Ecto neural progenitor cell (in vitro differentiated cells): ENCODE results near the gene AATK.
A peak's percentile ranks its signal among the peaks of the same experiment; 100 is the strongest.

Experiments used
- DNase-seq: peaks from one replicate; pipeline ENCODE4 v3.0.0-alpha.2; 2018; ENCODE audit warnings: low spot score

AATK gene

DNA sequence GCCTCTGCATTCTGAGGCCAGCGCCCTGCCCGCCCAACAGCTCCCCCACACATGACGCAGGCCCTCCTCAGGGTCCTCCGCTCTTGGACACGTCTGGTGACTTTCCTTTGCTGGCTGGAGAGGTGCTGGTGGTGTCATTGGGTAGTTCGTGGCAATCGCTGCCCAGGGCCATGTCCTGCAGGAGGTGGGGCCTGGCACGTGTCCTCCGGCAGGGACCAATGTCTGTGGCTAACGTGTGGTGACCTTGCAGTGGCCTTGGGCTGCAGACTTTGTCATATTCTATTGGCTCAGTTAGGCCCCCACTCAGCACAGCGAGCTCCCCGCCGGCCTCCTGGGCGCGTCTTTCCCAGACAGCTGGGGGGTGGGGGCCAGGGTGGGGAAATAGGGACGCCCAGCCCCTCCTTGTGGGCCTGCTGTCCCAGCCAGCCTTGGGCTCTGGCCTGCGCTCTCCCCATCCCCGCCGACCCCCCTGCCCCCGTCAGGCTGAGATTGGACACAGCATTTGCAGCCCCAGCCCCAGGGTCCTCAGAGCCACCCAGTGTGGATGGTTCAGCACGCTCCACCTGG, 52.8 kb downstream of the AATK start:
- DNase-seq: no peak

DNA sequence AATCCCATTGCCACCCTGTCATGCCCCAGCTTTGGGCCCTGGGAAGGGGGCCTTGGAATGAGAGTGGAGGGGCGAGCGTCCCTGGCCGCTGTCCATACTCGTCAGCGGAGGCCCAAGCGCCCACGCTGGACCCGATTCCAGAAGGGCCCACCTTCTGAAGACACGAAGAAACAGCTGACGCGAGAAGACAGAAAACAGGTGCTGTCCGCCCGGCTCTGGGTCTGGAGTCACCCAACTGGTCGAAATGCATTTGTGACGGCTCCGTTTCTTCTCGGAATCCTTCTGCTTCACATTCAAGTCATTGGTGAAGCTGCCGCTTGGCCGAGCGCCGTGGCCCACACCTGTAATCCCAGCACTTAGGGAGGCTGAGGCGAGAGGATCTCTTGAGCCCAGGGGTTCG, 53.6 kb downstream of the AATK start:
- DNase-seq: no peak

DNA sequence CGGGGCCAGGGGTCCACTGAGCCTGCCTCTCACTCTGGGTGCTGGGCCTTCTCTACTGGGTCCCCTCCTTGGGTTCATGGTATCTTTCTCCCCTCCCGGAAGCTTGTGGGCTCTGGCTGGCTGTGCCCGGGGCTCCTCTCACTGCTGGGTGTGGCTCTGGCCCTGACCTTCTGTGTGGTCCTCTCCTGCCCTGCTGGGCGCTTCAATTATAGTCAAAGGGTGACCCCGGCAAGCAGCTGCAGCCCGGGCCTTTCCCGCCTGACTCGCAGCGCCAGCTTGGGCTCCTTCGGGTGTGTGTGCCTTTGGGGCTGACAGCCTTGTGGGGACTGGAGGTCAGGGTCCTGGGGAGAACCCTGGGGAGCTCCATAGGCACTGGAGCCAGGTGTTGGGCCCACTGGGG, 55.0 kb downstream of the AATK start:
- DNase-seq: no peak

DNA sequence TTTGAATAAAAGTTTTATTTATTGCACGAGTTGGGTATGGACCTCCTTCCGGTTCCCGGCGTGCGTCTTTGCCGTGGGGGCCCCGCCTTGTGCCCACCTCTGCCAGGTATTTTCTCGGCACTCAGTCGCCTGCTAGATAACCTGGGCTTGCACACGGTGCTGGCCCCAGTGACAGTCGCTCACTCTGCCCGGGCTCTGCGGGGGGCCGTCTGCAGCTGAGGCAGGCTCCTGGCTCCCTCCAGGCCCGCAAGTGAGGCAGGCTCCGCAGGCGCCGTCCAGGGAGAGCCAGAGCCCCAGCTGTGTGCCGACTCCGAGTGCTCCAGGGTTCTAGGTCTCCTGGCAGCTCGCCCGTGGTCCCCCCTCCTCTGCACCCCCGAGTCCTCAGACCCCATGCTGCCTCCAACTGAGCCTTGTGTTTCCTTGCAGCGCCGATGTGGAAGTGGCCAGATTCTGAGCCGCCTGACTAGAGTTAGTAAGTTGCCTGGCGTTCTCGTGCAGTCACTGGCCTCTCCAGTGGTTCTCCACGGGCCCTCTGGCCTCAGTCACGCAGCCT, 55.5 kb downstream of the AATK start:
- no peak for DNase-seq

DNA sequence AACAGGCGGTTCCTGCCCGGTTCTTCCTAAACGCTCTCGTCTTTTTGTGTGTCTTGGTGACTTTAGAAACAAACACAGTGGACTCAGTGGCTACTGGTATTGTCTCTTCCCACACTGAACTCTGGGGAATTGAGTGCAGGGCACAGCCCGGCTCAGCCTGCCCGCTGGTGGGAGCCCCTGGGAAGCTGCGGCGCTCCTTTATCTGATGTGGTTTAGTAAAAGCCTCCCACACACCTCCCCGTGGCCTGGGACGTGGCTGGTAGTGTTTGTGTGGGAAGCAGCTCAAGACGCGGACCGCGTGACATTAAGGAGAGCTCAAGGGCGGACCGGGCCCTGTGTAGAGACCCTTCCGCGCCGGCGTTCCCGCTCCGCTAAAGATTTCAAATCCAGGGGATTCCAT, 56.1 kb downstream of the AATK start:
- DNase-seq: no peak

DNA sequence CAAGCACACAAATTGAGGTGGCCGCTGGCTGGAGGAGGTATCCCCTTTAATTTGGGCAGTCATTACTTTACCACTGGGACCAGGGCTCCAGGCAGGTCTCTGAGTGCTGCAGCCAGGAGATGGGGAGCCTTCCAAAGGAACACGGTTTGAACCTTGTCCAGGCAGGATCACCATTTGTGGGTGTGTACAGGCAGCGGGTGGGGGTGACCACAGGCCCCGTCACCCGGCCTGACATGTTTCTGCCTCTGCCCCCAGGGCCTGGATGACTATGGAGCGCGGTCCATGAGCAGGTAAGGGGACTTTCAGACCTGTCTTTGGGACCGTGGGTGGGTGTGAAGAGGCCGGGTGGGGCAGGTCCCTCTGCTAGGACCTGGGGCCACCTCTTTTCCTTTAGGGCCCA, 57.8 kb downstream of the AATK start:
- no peak for DNase-seq

DNA sequence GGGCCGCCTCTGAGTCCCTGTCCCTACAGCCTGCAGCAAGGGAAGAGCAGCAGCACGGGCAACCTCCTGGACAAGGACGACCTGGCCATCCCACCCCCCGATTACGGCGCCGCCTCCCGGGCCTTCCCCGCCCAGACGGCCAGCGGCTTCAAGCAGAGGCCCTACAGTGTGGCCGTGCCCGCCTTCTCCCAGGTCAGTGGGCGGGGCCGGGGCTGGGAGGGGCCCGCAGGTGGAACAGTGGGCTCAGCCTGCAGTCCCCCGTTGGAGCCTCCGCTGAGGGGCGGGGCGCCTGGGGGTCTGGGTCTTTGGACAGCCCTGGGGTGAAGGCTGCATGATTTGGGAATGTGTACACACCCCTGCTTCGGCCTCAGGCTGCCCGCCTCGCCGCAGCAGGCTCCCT, 59.3 kb downstream of the AATK start:
- no peak for DNase-seq

DNA sequence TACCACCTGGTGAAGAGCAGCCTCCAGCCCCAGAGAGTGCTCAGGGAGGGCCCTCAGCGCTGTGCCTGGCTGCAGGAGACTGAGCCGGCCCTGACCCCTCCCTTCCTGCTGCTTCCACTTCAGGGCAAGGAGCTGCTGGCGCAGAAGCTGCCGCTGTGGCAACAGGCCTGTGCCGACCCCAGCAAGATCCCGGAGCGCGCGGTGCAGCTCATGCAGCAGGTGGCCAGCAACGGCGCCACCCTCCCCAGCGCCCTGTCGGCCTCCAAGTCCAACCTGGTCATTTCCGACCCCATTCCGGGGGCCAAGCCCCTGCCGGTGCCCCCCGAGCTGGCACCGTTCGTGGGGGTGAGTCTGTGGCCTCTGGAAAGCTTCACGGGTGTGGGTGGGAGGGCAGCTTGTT, 62.6 kb downstream of the AATK start:
- no peak for DNase-seq

DNA sequence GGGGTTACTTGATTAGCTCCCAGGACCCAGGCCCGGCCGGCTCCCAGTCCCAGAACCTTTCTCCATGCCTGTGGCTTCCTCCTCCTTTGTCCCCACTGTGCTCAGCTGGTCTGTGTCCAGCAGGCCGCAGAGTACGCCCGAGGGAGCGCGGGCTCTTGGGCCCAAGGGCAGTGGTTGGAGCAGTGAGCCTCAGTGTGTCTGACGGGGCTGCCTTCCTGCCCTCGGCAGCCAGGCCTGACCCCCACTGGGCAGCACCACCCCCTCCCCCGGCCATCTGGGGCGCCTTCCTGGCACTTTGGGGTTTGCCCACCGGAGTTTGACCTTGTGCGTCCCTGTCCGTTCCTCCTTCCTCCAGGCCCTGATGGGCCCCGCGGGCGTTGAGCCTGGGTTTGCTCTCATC, 63.2 kb downstream of the AATK start:
- DNase-seq: no peak

DNA sequence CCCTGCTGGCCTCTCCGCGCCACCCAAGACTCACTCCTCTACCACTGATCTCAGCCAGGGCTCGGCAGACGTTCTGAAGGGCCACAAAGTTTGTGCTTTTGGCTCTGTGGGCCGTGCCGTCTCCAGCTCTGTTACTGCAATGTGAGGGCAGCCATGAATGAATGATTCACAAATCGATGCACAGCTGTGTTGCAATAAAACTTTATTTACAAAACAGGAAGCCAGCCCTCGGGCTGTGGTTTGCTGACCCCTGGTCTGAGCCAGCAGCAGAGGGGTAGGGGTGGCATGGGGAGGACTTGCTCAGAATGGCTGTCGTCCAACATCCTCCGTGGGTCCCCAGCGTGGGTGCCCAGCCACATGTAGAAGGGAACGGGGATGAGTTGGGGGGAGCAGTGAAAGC, 63.7 kb downstream of the AATK start:
- DNase-seq: no peak

DNA sequence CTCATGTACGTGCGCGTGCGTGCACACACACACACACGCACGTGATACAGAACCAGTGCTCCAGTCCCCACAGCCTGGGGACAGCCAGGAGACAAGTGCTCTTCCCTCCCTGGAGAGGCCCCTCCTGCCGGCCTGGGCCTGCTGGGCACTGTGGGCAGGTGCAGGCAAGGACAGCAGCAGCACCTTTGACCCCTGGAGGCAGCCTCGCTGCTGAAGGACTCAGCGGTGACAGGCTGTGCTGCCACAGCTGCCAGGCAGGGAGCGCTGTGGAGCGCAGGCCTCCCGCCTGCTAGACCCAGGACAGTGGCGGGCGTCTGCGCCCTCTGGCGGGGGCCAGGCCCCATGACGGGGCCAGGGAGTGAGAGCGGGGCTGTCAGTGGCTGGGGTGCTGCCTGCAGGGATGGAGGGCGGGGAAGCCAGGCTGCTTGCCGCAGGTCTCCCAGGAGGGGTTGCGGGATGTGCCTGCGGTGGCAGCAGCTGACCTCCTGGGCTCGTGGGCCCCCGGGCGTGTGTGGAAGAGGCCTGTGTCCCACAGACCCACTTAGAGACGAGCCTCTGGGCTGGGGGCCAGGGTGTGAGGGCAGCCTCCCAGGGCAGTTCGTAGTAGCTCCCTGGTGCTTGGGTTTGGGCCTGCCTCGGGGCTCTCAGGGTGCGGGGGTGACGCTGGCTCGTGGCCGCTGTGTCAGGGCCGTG, 64.3 kb downstream of the AATK start:
- peak; percentile 98 for DNase-seq

DNA sequence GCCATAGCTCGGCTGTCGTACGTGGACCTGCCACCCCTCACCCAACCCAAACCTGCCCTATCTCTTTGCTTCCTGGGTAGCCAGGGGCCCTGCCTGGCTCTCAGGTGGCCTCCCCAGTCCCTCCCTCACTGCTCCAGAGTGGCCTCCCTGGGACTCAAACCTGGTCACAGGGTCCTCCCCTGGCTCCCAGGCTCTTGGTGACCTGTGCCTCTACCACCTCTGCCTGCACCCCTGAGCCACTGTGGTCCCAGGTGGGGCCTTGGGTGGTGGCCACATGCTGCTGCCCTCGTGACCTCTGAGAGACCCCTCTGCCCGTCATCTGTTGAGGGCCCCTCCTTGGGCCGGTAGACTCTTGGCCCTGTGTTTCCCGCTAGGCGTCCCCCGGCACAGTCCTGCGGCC, 65.4 kb downstream of the AATK start:
- no peak for DNase-seq

DNA sequence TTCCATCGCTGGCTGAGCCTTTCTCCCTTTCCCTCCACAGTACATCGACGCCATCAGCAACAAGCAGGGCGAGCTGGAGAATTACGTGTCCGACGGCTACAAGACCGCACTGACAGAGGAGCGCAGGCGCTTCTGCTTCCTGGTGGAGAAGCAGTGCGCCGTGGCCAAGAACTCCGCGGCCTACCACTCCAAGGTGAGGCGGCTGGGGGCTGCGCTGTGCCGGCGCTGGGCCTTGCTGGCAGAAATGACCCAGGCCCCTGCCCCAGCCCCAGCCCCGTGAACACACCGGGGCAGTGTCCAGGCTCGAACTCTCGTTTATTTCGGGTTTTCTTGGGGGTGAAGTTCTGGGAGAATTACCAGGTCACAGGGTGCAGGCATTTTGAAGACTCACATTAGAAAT, 66.1 kb downstream of the AATK start:
- no peak for DNase-seq

DNA sequence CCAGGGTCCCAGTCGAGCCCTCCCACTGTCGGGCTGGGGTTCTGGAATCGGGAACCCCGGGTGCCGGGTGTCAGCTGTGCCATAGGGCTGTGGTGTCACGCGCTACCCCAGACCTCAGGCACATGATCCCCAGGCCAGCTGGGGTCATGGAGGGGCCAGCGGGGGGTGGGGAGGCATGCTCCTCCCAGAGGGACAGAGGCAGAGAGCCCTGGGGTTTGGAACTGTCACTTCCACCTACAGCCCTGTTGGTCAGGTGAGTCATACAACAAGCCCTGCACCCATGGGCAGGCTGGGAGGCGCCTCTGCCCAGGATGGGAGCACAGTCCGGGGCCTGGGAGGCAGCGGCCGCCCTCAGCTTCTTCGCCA, 68.1 kb downstream of the AATK start:
- DNase-seq: no peak

DNA sequence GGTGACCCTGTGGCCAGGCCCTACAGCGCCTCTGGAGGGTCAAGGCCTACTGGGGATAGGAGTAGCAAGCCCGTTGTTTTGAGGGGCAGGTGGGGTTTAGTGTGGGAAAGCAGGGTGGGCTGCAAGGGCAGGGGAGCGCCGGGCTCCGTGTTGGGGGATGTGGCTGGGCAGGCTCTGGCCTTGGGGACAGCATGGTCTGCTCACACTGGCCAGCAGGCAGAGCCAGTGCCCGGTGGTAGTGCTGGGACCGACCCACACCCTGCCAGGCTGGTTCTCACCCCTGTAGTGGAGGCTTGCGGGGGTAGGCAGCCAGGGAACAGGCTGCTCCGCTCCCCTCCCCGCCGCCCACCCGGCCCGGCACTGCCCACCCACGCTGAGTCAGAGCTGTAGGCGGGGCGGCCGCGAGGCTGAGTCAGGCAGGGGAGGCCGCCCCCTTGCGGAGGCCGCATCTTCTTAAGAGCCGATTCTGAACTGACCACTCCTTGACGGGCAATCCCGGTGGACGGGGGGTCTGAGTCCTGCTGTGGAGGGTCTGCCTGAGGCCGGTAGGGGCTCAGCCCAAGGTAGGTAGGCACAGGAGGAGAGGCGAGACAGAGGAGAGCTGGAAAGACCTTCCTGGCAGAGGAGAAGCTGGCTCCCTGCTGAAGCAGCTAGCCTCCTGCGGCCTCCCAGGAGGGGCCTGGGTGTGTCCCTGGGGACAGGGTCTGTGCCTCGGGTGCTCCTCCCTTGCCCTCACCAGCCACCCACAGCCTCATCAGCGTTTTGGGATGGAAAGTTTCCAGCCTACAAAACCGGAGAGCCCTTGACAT, 68.7 kb downstream of the AATK start:
- DNase-seq: peak; percentile 94

DNA sequence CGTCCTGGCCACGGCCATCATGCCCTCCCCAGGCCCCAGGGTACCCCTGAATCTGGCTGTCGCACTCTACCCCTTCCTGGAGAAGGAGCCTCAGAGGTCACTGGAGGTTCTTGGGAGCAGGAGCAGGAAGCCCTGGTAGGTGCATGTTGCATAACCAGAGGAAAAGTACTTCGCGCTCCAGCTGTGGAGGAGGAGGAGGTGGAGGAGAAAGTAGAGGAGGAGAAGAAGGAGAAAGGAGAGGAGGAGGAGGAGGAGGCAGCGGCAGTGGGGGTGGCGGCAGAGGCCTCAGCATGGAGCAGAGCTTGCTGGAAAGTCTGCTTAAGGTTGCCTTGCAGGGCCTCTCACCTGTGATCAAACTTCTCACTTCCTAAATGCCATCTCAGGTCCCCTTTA, 69.3 kb downstream of the AATK start:
- no peak for DNase-seq

DNA sequence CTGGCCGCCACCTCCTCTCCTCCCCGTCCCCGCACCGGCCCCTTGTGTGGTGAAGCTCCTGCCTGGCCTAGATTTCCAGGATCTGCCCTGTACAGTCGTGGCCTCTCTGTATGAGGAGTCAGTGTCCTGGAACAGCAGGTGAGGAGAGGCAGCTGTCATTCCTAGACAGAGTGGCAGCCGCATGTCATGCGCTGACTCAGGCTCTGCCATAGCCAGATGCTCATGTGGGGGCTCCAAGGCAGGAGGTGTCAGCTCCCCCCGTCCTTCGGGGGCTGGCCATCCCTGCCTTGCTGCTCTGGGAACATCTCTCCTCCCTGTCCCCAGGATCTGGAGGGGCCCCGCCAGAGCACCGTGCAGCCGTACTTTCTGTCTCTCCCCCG, 70.6 kb downstream of the AATK start:
- no peak for DNase-seq

DNA sequence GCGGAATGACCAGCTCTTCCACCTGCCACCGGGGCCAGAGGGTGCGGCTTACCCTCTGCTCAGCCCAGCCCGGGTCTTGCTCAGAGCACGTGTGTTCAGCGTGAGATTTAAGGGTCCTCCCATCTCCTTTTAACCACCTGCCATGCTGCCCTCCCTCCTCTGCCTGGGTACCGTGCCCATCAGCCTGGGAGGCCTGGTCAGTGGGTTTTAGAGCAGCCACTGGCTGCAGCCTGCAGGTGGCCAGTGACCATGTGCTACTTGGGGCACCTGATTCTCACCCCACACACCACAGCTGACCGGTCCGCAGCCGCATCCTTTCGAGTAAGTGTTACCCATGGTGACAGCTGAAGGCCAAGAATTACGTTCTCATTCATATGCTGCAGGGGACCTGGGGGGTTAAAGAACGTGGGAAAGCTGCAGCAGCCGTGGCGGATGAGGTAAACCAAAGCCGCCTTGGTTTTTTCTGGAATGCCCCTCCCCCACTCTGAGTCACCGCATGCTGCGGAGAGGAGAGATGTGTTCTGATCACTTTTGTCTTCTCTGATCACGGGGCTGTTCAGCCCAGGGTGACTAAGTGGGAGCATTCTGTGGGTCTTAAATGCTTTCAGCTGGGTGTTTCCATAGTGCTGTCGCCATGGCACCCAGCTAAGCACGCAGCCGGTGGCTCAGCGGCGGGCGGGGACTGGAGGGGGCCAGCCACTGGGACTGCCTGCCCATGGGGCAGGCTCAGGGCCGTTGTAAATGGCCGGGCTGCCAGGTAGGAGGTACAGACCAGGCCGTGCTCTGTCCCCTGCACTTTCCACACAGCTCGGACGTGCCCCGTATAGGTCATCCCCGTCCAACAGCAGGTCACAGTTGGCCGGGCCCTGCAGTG, 71.3 kb downstream of the AATK start:
- DNase-seq: peak; percentile 95

DNA sequence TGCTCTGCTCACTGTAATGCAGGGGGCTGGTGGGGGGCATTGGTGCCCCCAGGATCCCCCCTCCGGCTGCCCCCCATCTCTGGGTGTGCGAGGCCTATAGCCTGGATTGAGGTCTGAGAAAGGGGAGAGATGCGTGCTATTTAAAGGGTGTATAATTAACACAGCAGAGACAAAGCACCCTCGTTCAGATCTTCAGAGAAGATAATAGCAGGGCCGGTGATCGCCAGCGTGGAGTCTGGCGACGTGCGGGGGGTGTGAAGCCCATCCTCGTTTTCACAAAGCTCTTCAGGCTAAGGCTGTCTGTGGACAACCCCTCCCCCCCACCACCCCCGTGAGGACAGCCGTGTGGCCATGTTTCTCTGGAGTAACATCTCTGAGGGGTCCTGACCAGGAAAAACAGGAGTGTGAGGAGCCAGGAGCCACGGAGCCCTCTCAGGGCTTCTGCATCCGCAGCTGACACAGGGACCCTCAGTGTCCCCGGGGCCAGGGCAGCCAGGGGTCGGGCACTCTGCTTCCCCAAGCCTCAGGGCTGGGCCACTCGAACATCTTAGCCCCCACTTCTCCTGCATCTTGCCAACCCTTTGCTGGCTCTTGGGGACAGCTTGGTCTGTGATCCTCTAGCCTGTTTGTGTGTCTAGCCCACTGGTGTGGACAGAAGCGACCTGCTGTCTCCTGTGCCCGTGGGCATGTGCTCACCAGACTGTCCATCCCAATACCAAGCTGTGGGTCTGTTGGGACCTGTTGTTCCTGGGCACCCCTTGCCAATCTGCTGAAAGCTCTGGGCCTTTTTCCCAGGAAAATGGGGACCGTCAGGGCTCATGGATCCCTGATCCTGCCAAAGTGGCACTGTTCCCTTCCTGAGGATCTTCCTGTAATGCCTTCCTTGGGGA, 72.2 kb downstream of the AATK start:
- no peak for DNase-seq

DNA sequence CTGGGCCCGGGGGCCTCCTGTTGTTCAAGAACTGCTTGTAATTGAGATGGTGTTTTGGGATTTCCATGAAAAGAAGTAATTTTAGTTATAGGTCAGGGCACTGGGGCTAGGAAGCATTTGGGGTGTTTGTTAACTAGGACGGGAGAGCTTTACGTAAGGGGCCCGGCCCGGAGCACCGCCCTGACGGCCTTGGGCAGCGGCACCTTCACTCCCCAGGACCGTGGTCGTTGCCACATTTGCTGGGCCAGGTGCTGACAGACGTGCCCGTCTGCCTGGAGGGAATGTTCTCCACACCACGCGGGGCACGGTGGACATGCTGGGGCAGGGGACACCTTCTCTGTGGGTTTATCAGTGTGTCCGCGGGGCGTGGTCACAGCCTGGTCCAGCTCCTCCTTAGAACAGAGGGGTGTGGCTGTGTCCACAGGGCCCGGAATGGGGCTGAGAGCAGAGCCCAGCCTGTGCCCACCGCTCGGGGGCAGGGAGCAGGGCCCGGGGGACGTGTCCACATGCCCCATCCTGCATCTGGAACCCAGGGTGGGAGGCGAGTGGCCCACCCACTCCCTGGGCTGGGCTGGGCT, 73.4 kb downstream of the AATK start:
- DNase-seq: no peak
